Measurements from ENCODE around the gene STAT2.

STAT2 gene

GRCh38 chr12:56361487-56362129 is 1.7 kb upstream of the STAT2 start:
- Histone ChIP-seq H3K9me3 (ENCODE audit: control insufficient read depth, low read length) (no peaks in the 10 kb centered on the region), H3K27ac (ENCODE audit: low read length, poor library complexity, severe bottlenecking) (no peak overlapping the region), H3K4me2 (ENCODE audit: low read length, poor library complexity, severe bottlenecking) (no peak overlapping the region), H3K4me1 (ENCODE audit: control insufficient read depth, insufficient read depth, low read depth, low read length) (peaks cover 2% of the 10 kb centered on the region), H3K4me3 (ENCODE audit: insufficient read depth in 1 of 2, low read depth in 1 of 2, low read length in 2 of 2) (peak overlapping the region in 1 of 2 experiments; percentile 85), H2BK5ac (ENCODE audit: low read depth, low read length, poor library complexity, severe bottlenecking) (no peak overlapping the region), H2BK12ac (ENCODE audit: low read length in 2 of 2) (no peak overlapping the region), H3K36me3 (ENCODE audit: control insufficient read depth in 1 of 2, insufficient read depth in 2 of 2, low read depth in 1 of 2, low read length in 2 of 2) (peaks cover 0 to 8% of the 10 kb centered on the region in 2 experiments), H2AK5ac (ENCODE audit: low read length, severe bottlenecking) (no peak overlapping the region), H2BK15ac (ENCODE audit: low read depth, poor library complexity, severe bottlenecking) (no peak overlapping the region), H3K18ac (ENCODE audit: low read depth in 1 of 2, low read length in 2 of 2) (no peak overlapping the region), H3K9ac (ENCODE audit: low read length) (no peak overlapping the region), H2BK120ac (ENCODE audit: low read depth, low read length) (no peak overlapping the region), H4K91ac (ENCODE audit: low read length) (no peak overlapping the region), H3K4ac (ENCODE audit: low read depth in 1 of 2, low read length in 2 of 2) (no peak overlapping the region), H4K8ac (ENCODE audit: low read length) (no peak overlapping the region), H3K27me3 (ENCODE audit: control insufficient read depth in 1 of 2, insufficient read depth in 1 of 2, low read length in 2 of 2) (no peaks in the 10 kb centered on the region), H3K79me1 (replicated peaks; ENCODE audit: low read length, poor library complexity, severe bottlenecking) (no peaks in the 10 kb centered on the region), H3K23ac (ENCODE audit: low read length in 2 of 2) (no peak overlapping the region), H3K14ac (ENCODE audit: low read length in 2 of 2) (no peak overlapping the region), H2AFZ (ENCODE audit: low read depth, low read length) (no peak overlapping the region)
- DNase-seq, result no peak
- 90% methylated on average over 8 of the region's 8 CpGs for WGBS

GRCh38 chr12:56358836-56359532 is 923 bp downstream of the STAT2 start:
- 20% methylated on average over 1 of the region's 1 CpG for WGBS
- H2BK12ac ChIP-seq (ENCODE audit: low read length in 2 of 2), result no peak overlapping the region
- H2BK120ac ChIP-seq (ENCODE audit: low read depth, low read length), result no peak overlapping the region
- H2BK15ac ChIP-seq (ENCODE audit: low read depth, poor library complexity, severe bottlenecking), result no peak overlapping the region
- H3K23ac ChIP-seq (ENCODE audit: low read length in 2 of 2), result peak overlapping the region in 1 of 2 experiments; percentile 48
- H2AK5ac ChIP-seq (ENCODE audit: low read length, severe bottlenecking), result no peak overlapping the region
- H3K27me3 ChIP-seq (ENCODE audit: control insufficient read depth in 1 of 2, insufficient read depth in 1 of 2, low read length in 2 of 2), result no peaks in the 10 kb centered on the region
- no peaks in the 10 kb centered on the region for H3K9me3 ChIP-seq (ENCODE audit: control insufficient read depth, low read length)
- peaks cover 24 to 34% of the 10 kb centered on the region in 2 experiments for H3K36me3 ChIP-seq (ENCODE audit: control insufficient read depth in 1 of 2, insufficient read depth in 2 of 2, low read depth in 1 of 2, low read length in 2 of 2)
- H2AFZ ChIP-seq (ENCODE audit: low read depth, low read length), result no peak overlapping the region
- H4K8ac ChIP-seq (ENCODE audit: low read length), result no peak overlapping the region
- peak overlapping the region; percentile 43 to 96 for H3K4me3 ChIP-seq (ENCODE audit: insufficient read depth in 1 of 2, low read depth in 1 of 2, low read length in 2 of 2)
- H3K79me1 ChIP-seq (replicated peaks; ENCODE audit: low read length, poor library complexity, severe bottlenecking), result peaks cover 22% of the 10 kb centered on the region
- H2BK5ac ChIP-seq (ENCODE audit: low read depth, low read length, poor library complexity, severe bottlenecking), result no peak overlapping the region
- H3K27ac ChIP-seq (ENCODE audit: low read length, poor library complexity, severe bottlenecking), result peak overlapping the region; percentile 86
- DNase-seq, result peak; percentile 93
- peaks cover 2% of the 10 kb centered on the region for H3K4me1 ChIP-seq (ENCODE audit: control insufficient read depth, insufficient read depth, low read depth, low read length)
- H3K14ac ChIP-seq (ENCODE audit: low read length in 2 of 2), result no peak overlapping the region
- peak overlapping the region; percentile 67 for H3K4me2 ChIP-seq (ENCODE audit: low read length, poor library complexity, severe bottlenecking)
- peak overlapping the region; percentile 98 for H3K9ac ChIP-seq (ENCODE audit: low read length)
- H4K91ac ChIP-seq (ENCODE audit: low read length), result no peak overlapping the region
- H3K18ac ChIP-seq (ENCODE audit: low read depth in 1 of 2, low read length in 2 of 2), result no peak overlapping the region
- no peak overlapping the region for H3K4ac ChIP-seq (ENCODE audit: low read depth in 1 of 2, low read length in 2 of 2)

- Histone ChIP-seq H3K27me3 (ENCODE audit: control insufficient read depth in 1 of 2, insufficient read depth in 1 of 2, low read length in 2 of 2) (no peaks in the 10 kb centered on the region), H2AK5ac (ENCODE audit: low read length, severe bottlenecking) (no peak overlapping the region), H3K4me1 (ENCODE audit: control insufficient read depth, insufficient read depth, low read depth, low read length) (no peaks in the 10 kb centered on the region), H2BK12ac (ENCODE audit: low read length in 2 of 2) (no peak overlapping the region), H3K4me3 (ENCODE audit: insufficient read depth in 1 of 2, low read depth in 1 of 2, low read length in 2 of 2) (no peak overlapping the region), H3K9ac (ENCODE audit: low read length) (no peak overlapping the region), H2BK120ac (ENCODE audit: low read depth, low read length) (no peak overlapping the region), H3K4me2 (ENCODE audit: low read length, poor library complexity, severe bottlenecking) (no peak overlapping the region), H3K18ac (ENCODE audit: low read depth in 1 of 2, low read length in 2 of 2) (no peak overlapping the region), H3K27ac (ENCODE audit: low read length, poor library complexity, severe bottlenecking) (no peak overlapping the region), H4K8ac (ENCODE audit: low read length) (no peak overlapping the region), H3K23ac (ENCODE audit: low read length in 2 of 2) (no peak overlapping the region), H3K4ac (ENCODE audit: low read depth in 1 of 2, low read length in 2 of 2) (no peak overlapping the region), H2BK15ac (ENCODE audit: low read depth, poor library complexity, severe bottlenecking) (no peak overlapping the region), H4K91ac (ENCODE audit: low read length) (no peak overlapping the region), H3K9me3 (ENCODE audit: control insufficient read depth, low read length) (no peaks in the 10 kb centered on the region), H3K14ac (ENCODE audit: low read length in 2 of 2) (no peak overlapping the region), H3K36me3 (ENCODE audit: control insufficient read depth in 1 of 2, insufficient read depth in 2 of 2, low read depth in 1 of 2, low read length in 2 of 2) (peaks cover 77 to 96% of the 10 kb centered on the region in 2 experiments), H2BK5ac (ENCODE audit: low read depth, low read length, poor library complexity, severe bottlenecking) (no peak overlapping the region), H2AFZ (ENCODE audit: low read depth, low read length) (no peak overlapping the region), H3K79me1 (replicated peaks; ENCODE audit: low read length, poor library complexity, severe bottlenecking) (peaks cover 38% of the 10 kb centered on the region)
- no peak for DNase-seq
- WGBS, result 100% methylated on average over 2 of the region's 2 CpGs
Observed at GRCh38 chr12:56351325-56351724, 8.6 kb downstream of the STAT2 start.

- Histone ChIP-seq H2BK120ac (ENCODE audit: low read depth, low read length) (no peak overlapping the region), H2AK5ac (ENCODE audit: low read length, severe bottlenecking) (no peak overlapping the region), H3K9ac (ENCODE audit: low read length) (no peak overlapping the region), H4K91ac (ENCODE audit: low read length) (no peak overlapping the region), H3K14ac (ENCODE audit: low read length in 2 of 2) (no peak overlapping the region), H4K8ac (ENCODE audit: low read length) (no peak overlapping the region), H2BK5ac (ENCODE audit: low read depth, low read length, poor library complexity, severe bottlenecking) (no peak overlapping the region), H3K4ac (ENCODE audit: low read depth in 1 of 2, low read length in 2 of 2) (no peak overlapping the region), H3K9me3 (ENCODE audit: control insufficient read depth, low read length) (no peaks in the 10 kb centered on the region), H3K18ac (ENCODE audit: low read depth in 1 of 2, low read length in 2 of 2) (no peak overlapping the region), H2AFZ (ENCODE audit: low read depth, low read length) (no peak overlapping the region), H2BK15ac (ENCODE audit: low read depth, poor library complexity, severe bottlenecking) (no peak overlapping the region), H3K4me3 (ENCODE audit: insufficient read depth in 1 of 2, low read depth in 1 of 2, low read length in 2 of 2) (no peak overlapping the region), H3K27ac (ENCODE audit: low read length, poor library complexity, severe bottlenecking) (no peak overlapping the region), H3K36me3 (ENCODE audit: control insufficient read depth in 1 of 2, insufficient read depth in 2 of 2, low read depth in 1 of 2, low read length in 2 of 2) (peaks cover 76 to 96% of the 10 kb centered on the region in 2 experiments), H3K27me3 (ENCODE audit: control insufficient read depth in 1 of 2, insufficient read depth in 1 of 2, low read length in 2 of 2) (no peaks in the 10 kb centered on the region), H3K4me2 (ENCODE audit: low read length, poor library complexity, severe bottlenecking) (no peak overlapping the region), H3K23ac (ENCODE audit: low read length in 2 of 2) (no peak overlapping the region), H3K79me1 (replicated peaks; ENCODE audit: low read length, poor library complexity, severe bottlenecking) (peaks cover 31% of the 10 kb centered on the region), H2BK12ac (ENCODE audit: low read length in 2 of 2) (no peak overlapping the region), H3K4me1 (ENCODE audit: control insufficient read depth, insufficient read depth, low read depth, low read length) (no peaks in the 10 kb centered on the region)
- 89% methylated on average over 1 of the region's 2 CpGs for WGBS
- DNase-seq, result no peak
Observed at GRCh38 chr12:56350662-56351061, 9.2 kb downstream of the STAT2 start.
